Cardiac septum (tissue), 1 donor: ENCODE data around the gene CROCC. TPM values are rescaled to one million over a fixed set of nuclear protein-coding genes. Genes with fewer than 3 reads are reported as not detected.
"Not testable (repeated sequence)": the region's sequence is repeated elsewhere in the genome, so short reads cannot be mapped to it uniquely, and the experiment has no call there.

ENCODE experiments used
- DNase-seq: peaks from one replicate; pipeline ENCODE4 v3.0.0-alpha.2; 2020; ENCODE audit warnings: low spot score
- intact Hi-C: fragments of 100-400 bp; cut with DNase I; formaldehyde crosslinking; loops from one replicate; pipeline ENCODE4 v1.14.0; 2022
- total RNA-seq: library from RNA; stranded (reverse); fragmentation: NEBNext Ultra II Directional; extraction: Animal tissue kit (Norgen Biotek cat#: 25700); gene quantifications from one replicate; pipeline ENCODE4 v1.2.1, GENCODE V29; 2021
- donor health status: DM: no; HTN: no; CAD: no.

The CROCC gene
- total RNA-seq, 1 donor from 2014 or later, result 7.4 TPM

- intact Hi-C loops, DNase-seq: not testable (repeated sequence)
Measured at GRCh38 chr1:16895233-16895597, 26.5 kb upstream of the CROCC start.

DNA sequence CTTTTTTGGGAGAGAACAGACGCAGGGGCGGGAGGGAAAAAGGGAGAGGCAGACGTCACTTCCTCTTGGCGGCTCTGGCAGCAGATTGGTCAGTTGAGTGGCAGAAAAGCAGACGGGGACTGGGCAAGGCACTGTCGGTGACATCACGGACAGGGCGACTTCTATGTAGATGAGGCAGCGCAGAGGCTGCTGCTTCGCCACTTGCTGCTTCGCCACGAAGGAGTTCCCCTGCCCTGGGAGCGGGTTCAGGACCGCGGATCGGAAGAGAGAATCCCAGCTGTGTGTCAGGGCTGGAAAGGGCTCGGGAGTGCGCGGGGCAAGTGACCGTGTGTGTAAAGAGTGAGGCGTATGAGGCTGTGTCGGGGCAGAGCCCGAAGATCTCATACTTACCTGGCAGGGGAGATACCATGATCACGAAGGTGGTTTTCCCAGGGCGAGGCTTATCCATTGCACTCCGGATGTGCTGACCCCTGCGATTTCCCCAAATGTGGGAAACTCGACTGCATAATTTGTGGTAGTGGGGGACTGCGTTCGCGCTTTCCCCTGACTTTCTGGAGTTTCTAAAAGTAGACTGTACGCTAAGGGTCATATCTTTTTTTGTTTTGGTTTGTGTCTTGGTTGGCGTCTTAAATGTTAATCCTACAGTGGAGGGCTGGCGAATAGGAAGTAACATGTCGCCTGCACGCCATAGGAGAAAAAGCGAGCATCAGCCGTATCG, 26.0 kb upstream of the CROCC start, which contains the start of gene RNU1-2:
RNU1-2 (plus strand) TSS at position 383 of the 718 bp plus-strand sequence.
- peak; percentile 83 for DNase-seq
- intact Hi-C loops, result not testable (repeated sequence)

DNA sequence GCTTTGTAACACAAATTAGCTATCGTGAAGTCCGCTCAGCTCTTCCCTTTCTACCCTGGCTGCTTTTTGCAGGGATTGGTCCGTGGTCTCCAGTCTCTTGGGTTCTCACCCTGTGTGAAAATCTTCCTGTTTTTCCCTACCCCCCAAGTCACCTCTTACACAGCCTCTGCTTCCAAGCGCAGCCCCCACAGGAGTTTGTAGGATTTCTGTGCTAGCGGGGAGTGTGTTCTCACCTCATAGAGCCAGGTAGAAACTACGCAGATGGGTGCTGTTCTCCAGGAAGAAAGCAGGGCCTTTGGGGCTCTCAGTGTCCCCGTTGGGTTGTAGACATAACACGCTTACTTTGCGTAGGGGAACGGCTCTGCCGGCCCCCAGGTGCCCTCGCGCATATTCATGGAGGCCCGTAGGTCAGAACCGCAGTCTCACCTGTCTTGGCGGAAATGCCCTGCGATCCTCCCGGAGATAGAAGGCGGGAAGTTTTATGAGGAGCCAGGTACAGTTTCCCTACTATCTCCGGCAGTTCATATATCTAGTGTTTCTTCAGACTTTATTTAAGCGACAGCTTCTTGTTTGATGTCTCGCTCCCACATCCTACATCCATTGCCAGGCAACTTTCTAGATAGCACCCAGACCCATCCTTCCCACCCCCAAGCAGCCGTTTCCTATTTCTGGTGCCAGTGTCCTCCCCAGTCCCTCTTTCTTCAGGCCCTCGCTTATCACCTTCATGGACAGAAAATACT, 25.2 kb upstream of the CROCC start:
- DNase-seq, intact Hi-C loops: not testable (repeated sequence)

GRCh38 chr1:16897653-16898052, 24.1 kb upstream of the CROCC start:
- DNase-seq, intact Hi-C loops: not testable (repeated sequence)

GRCh38 chr1:16898298-16898697, 23.4 kb upstream of the CROCC start:
- DNase-seq, intact Hi-C loops: not testable (repeated sequence)

- DNase-seq, intact Hi-C loops: not testable (repeated sequence)
Measured at GRCh38 chr1:16899020-16899419, 22.7 kb upstream of the CROCC start.

DNA sequence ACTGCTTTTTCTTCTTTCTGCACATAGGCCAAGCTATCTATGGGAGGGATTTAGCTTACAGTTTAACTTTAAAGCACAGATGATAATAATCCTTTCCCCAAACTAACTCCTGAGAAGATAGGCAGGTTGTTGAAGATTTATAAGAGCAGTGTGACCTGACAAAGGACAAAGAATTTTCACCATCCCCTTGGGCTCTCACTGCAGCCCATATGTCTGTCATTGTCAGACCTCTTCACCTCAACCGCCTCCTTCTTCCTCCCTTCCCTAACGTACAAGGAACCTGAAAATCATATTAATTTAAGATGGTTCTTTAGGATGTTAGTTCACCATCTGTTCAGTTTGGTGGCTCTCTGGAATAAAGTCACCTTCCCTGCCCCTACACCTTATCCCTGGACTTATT, 21.0 kb upstream of the CROCC start:
- intact Hi-C loops, result no loop called here
- DNase-seq, result no peak

- DNase-seq, intact Hi-C loops: not testable (repeated sequence)
Measured at GRCh38 chr1:16901371-16901770, 20.4 kb upstream of the CROCC start.

DNA sequence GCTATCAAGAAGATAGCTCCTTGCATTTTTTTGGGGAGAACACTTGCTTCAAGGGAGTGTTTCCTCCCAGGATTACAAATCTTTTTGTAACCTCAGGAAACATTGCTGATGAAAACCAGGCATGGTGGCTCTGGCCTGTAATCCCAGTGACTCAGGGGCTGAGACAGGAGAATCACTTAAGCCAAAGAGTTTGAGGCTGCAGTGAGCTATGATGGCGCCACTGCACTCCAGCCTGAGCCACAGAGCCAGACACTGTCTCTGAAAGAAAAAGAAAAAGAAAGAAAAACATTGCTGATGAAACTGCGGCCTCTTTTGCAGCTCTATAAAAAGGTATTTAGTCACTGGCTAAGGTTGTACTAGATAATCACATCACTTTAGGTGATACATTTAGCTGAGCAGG, 18.7 kb upstream of the CROCC start:
- intact Hi-C loops, result no loop called here

GRCh38 chr1:16903458-16903796, 18.3 kb upstream of the CROCC start:
- DNase-seq, result no peak
- intact Hi-C loops, result no loop called here

More for the DNA sequence above, 18.7 kb upstream of the CROCC start:
- no peak for DNase-seq

DNA sequence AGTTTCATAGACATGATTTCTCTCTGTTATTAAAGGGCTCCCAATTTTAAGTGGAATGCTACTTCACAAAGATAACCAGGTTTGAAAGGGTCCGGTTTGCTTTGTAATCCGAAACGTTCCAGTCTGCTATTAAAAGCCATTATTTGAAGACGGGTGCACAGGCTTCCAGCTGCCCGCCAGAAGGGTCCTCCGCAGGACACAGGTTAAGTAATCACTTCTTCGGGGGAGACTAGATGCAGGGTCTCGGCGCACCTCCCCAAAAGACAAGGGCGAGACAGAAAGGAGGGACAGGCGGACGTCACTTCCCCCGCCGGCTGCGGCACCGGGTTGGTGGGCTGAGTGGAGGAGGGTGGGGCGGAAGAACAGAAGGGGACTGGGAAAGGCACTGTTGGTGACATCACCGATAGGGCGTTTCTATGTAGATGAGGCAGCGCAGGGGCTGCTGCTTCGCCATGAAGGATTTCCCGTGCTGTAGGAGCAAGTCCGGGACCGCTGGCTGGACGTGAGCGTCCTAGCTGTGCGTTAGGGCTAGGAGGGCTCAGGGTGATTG, 17.1 kb upstream of the CROCC start:
- intact Hi-C loops, result no loop called here
- peak; percentile 99 for DNase-seq

DNA sequence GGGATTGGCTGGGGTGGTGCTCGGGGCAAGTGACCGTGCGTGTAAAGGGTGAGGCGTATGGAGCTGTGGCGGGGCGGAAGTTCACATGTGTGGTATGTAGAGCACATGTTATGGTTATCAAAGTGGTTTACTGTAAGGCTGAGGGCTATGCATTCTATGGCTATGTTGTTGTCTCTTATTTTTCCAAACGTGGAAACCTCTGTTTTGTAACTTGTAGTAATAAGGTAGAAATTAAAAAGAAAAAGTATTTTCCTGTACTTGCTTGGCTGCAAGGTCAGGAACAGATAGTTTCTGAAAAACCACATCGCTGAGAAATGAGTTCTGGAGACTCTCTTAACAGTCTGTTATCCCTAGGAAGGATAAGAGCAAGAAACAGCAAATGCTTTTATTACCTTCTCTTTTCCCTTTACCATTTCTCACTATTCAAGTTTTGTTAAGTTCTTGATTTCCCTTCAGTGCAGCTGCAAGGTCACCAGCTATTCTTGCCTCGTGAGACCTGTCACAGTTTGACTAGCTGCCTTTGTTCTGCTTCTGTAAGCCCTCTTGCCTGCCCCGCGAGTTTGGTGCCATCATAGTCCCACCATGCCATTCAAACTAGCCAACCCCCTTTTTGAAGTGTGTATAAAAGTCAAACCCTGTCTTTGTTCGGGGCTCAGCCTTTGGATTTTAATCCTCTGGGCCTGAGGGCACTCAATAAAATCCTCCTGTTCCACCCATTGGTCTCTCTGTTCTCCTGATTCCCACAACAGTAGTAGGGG, 16.4 kb upstream of the CROCC start:
- intact Hi-C loops, result no loop called here
- DNase-seq, result no peak

GRCh38 chr1:16905868-16906702, 15.6 kb upstream of the CROCC start:
- no peak for DNase-seq
- intact Hi-C loops, result no loop called here

DNA sequence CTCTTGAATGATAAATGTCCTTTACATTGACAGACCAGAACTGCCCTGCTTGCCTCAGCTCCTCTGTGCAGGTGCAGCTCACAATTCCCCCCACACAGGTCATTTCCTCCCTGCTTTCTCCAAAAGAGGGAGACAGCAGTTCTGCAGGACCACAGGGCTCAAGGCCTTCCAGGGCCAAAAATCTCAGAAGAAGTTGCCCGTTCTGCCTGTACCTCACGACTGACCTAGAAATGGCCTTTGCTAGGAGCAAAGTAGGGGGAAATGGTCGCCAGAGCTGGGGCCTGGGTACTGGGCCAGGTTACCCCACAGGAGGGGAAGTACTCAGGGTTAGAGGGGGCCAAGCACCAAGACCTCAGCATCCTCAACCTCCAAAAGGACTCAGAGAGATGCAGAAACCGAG, 14.9 kb upstream of the CROCC start:
- intact Hi-C loops, result no loop called here
- no peak for DNase-seq

GRCh38 chr1:16907870-16908758, 13.6 kb upstream of the CROCC start:
- intact Hi-C loops, result no loop called here
- no peak for DNase-seq

DNA sequence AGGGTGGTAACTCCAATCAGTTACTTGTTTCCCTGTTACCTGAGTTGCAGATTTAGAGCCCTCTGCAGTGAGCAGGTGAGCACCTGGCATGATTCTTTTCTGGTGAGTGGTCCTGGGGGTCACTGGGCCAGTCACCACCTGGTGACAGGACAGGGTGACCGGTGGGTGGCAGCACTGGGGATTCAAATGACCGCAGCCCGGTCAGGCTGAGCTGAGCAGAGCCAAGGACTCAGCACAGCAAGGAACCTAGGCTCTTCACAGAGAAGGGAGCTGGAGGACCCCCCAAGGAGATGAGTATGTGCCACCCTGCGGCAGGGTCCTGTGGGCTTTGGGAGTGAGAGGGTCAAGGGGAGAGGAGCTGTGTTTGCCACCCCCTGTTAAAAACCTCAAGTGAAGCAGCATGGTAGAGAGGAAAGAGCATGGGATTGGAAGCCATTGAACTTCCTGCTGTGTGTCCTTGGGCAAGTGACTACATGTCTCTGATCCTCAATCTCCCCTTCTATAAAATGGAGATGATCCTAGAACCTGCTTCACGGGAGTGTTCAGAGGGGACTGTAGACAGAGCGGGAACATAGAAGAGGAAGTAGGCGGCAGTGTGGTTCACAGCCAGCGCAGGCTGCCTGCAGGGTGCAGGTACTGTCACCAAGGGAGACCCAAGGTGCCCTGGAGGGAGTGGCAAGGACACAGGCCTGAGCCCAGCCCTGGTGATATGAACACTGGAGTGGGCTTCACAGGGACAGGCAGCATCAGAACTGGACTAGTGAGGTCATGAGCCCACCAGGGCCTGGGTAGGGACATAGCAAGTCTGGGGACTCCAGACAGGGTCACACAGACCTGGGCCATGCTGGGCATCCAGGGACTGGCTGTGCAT, 9.6 kb upstream of the CROCC start:
- DNase-seq, intact Hi-C loops: not testable (repeated sequence)

DNA sequence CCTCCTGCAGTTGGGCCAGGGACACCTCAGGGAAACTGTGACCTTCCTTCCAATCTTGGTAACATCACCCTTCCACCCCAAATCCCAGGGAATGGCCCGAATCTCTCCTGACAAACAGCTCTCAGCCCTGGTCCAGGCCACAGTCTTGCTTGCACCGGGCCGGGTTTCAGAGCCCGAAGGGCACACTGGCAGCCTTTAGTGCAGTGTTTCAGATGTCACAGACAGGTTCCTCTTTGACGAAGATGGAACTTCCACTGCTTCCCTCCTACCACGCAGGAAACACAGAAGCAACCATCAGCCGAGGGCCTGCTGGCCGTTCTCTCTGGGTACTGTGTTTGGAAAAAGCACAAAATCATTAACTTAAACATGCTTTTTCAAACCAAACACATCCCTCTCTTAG, 9.0 kb upstream of the CROCC start:
- intact Hi-C loops, DNase-seq: not testable (repeated sequence)
